ENCODE measurements around the gene PDSS2.
"Not testable (repeated sequence)": the region's sequence is repeated elsewhere in the genome, so short reads cannot be mapped to it uniquely, and the experiment has no call there.

PDSS2 gene

GRCh38 chr6:107315114-107315513 is 144.2 kb downstream of the PDSS2 start:
- FAIRE-seq: no peak

GRCh38 chr6:107314531-107314939 is 144.8 kb downstream of the PDSS2 start:
- no peak for FAIRE-seq

GRCh38 chr6:107313776-107314175 is 145.6 kb downstream of the PDSS2 start:
- no peak for FAIRE-seq

GRCh38 chr6:107310362-107310761 is 149.0 kb downstream of the PDSS2 start:
- no peak for FAIRE-seq

GRCh38 chr6:107308677-107309076 is 150.7 kb downstream of the PDSS2 start:
- FAIRE-seq: no peak

- FAIRE-seq: not testable (repeated sequence)
Measured at GRCh38 chr6:107305994-107306393, 153.4 kb downstream of the PDSS2 start.

GRCh38 chr6:107305391-107305790 is 154.0 kb downstream of the PDSS2 start:
- no peak for FAIRE-seq

- FAIRE-seq: no peak
Measured at GRCh38 chr6:107304421-107305025, 154.8 kb downstream of the PDSS2 start.

- FAIRE-seq: no peak
Measured at GRCh38 chr6:107293350-107293749, 166.0 kb downstream of the PDSS2 start.

GRCh38 chr6:107292715-107293271 is 166.6 kb downstream of the PDSS2 start:
- no peak for FAIRE-seq

GRCh38 chr6:107290491-107290890 is 168.9 kb downstream of the PDSS2 start:
- FAIRE-seq: no peak

GRCh38 chr6:107289258-107289657 is 170.1 kb downstream of the PDSS2 start:
- FAIRE-seq: not testable (repeated sequence)

GRCh38 chr6:107285683-107286082 is 173.7 kb downstream of the PDSS2 start:
- FAIRE-seq: not testable (repeated sequence)

- FAIRE-seq: no peak
Measured at GRCh38 chr6:107284805-107285204, 174.6 kb downstream of the PDSS2 start.

- FAIRE-seq: no peak
Measured at GRCh38 chr6:107280791-107281190, 178.6 kb downstream of the PDSS2 start.

- FAIRE-seq: not testable (repeated sequence)
Measured at GRCh38 chr6:107280001-107280400, 179.4 kb downstream of the PDSS2 start.

- no peak for FAIRE-seq
Measured at GRCh38 chr6:107275330-107275865, 184.0 kb downstream of the PDSS2 start.

GRCh38 chr6:107274288-107274687 is 185.1 kb downstream of the PDSS2 start:
- FAIRE-seq: no peak

GRCh38 chr6:107272246-107272645 is 187.1 kb downstream of the PDSS2 start:
- no peak for FAIRE-seq

- no peak for FAIRE-seq
Measured at GRCh38 chr6:107271208-107271790, 188.1 kb downstream of the PDSS2 start.

GRCh38 chr6:107267634-107268033 is 191.7 kb downstream of the PDSS2 start:
- no peak for FAIRE-seq

GRCh38 chr6:107267006-107267405 is 192.4 kb downstream of the PDSS2 start:
- FAIRE-seq: no peak

GRCh38 chr6:107266563-107266962 is 192.8 kb downstream of the PDSS2 start:
- FAIRE-seq: no peak

GRCh38 chr6:107264357-107264840 is 195.0 kb downstream of the PDSS2 start:
- no peak for FAIRE-seq

All from A204.1 (cell line).